GM06990 (cell line): ENCODE results near the gene MGST3.
"Not testable (repeated sequence)": the region's sequence is repeated elsewhere in the genome, so short reads cannot be mapped to it uniquely, and the experiment has no call there.

Experiments
- DNase-seq: peaks from one replicate; pipeline ENCODE4 v3.0.0-alpha.2; 2011; ENCODE audit not compliant: insufficient read length; ENCODE audit errors: extremely low read depth
- H3K27me3 ChIP-seq: replicated peaks from 2 replicates; pipeline ENCODE4 v1.6.0; 2011; ENCODE audit warnings: low read length; ENCODE audit not compliant: control insufficient read depth, insufficient read depth
- H3K36me3 ChIP-seq: 2 replicates; pipeline ENCODE4 v1.5.1; 2011; ENCODE audit warnings: low read length; ENCODE audit not compliant: control insufficient read depth, insufficient read depth
- H3K4me3 ChIP-seq: replicated peaks from 2 replicates; pipeline ENCODE4 v1.5.1; 2011; ENCODE audit warnings: low read depth, mild to moderate bottlenecking, control low read depth, low read length
- TF ChIP-seq, protein P1 (sequence below): IDR thresholded peaks from 2 replicates; pipeline ENCODE4 v1.5.1; 2011; ENCODE audit warnings: low read length, control low read depth, mild to moderate bottlenecking, inconsistent platforms; ENCODE audit not compliant: insufficient read depth, poor library complexity, severe bottlenecking

MGST3 gene

GRCh38 chr1:165699577-165699976 is 68.5 kb downstream of the MGST3 start:
- H3K4me3 ChIP-seq, result no peak overlapping the region
- no peak for DNase-seq
- TF ChIP-seq, protein P1, sequence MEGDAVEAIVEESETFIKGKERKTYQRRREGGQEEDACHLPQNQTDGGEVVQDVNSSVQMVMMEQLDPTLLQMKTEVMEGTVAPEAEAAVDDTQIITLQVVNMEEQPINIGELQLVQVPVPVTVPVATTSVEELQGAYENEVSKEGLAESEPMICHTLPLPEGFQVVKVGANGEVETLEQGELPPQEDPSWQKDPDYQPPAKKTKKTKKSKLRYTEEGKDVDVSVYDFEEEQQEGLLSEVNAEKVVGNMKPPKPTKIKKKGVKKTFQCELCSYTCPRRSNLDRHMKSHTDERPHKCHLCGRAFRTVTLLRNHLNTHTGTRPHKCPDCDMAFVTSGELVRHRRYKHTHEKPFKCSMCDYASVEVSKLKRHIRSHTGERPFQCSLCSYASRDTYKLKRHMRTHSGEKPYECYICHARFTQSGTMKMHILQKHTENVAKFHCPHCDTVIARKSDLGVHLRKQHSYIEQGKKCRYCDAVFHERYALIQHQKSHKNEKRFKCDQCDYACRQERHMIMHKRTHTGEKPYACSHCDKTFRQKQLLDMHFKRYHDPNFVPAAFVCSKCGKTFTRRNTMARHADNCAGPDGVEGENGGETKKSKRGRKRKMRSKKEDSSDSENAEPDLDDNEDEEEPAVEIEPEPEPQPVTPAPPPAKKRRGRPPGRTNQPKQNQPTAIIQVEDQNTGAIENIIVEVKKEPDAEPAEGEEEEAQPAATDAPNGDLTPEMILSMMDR, result no peak

DNA sequence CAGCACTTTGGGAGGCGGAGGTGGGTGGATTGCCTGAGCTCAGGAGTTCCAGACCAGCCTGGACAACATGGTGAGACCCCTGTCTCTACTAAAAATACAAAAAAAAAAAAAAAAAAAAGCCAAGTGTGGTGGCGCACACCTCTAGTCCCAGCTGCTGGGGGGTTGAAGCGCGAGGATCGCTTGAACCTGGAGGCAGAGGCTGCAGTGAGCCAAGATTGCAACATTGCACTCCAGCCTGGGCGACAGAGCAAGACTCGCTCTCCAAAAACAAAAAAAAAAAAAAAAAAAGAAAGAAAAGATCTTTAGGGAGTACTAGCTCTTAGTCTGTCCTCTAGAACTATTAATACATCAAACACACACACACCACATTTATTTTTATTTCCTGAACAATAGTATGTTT is 70.9 kb downstream of the MGST3 start:
- not testable (repeated sequence) for H3K27me3 ChIP-seq, H3K4me3 ChIP-seq, DNase-seq, H3K36me3 ChIP-seq

More at GRCh38 chr1:165699577-165699976, 68.5 kb downstream of the MGST3 start:
- no peaks in the 10 kb centered on the region for H3K36me3 ChIP-seq
- H3K27me3 ChIP-seq, result no peaks in the 10 kb centered on the region

DNA sequence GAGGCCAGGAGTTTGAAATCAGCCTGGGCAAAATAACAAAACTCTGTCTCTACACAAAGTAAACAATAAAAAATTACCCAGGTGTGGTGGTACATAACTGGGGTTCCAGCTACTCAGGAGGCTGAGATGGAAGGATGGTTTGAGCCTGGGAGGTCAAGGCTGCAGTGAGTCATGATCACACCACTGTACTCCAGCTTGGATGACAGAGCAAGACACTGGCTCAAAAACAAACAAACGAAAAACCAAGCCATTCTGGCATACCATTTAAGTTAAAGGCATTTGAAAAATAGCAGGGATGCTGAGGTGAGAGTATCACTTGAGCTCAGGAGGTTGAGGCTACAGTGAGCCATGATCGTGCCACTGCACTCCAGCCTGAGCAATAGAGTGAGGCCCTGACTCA is 72.6 kb downstream of the MGST3 start:
- no peak for DNase-seq
- Histone ChIP-seq H3K27me3 (no peaks in the 10 kb centered on the region), H3K4me3 (no peak overlapping the region), H3K36me3 (no peaks in the 10 kb centered on the region)
- TF ChIP-seq, protein P1, result no peak
